ENCODE data around the gene DLX2. TPM values are rescaled to one million over a fixed set of nuclear protein-coding genes. Genes with fewer than 3 reads are reported as not detected.

Gene DLX2
- total and polyA plus RNA-seq, 2 of the 13 experiments (the other 11 are each of a cell fraction or from before 2014, with no cell fraction given) = 0.07 to 0.15 TPM

DNA sequence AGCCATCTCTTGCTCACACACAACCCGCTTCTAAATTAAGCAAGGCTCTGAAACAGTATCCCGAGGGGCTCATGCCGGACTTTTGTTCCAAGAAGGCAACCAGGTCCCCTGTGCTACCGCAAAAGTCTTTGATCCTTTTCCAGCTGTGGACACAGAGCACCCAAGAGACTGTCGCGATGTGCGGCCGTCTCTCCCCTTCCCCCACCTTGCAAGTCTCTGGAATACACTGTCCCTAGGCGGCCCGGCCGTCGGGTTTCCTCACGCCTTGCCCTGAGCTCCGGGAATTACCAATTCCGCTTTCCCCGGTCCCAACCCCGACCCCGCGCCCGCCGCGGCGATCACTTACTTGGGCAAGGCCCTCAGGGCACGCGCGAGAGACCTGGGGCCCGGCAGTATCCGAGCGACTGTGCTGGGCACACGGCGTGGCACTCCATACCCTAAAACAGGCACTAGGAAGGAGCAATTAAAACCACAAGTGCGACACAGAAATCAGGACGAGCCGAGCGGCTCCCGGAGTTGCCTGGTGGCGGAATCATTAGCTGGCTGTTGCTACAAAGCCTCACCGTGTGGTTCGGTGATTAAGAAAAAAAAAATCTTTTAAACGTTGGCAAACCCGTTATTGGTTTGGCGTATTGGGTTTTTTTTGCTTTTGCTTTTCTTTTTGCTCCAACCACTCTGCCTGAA is 19.6 kb downstream of the DLX2 start (continued):
- TF ChIP-seq EEA1 (CRISPR knock-in tag; IDR thresholded peaks at IDR 0.05; ENCODE audit: borderline replicate concordance) (no peak), ZFP36L1 (CRISPR knock-in tag; IDR thresholded peaks at IDR 0.05) (no peak), ZNF615 (CRISPR knock-in tag; IDR thresholded peaks at IDR 0.05; ENCODE audit: borderline replicate concordance) (no peak), TSC22D2 (CRISPR knock-in tag; IDR thresholded peaks at IDR 0.05; ENCODE audit: borderline replicate concordance) (no peak), SP5 (CRISPR knock-in tag; IDR thresholded peaks at IDR 0.05; ENCODE audit: borderline replicate concordance, low read depth) (no peak), FOXO1 (CRISPR knock-in tag; IDR thresholded peaks at IDR 0.05) (no peak), TOE1 (CRISPR knock-in tag; IDR thresholded peaks at IDR 0.05) (no peak), BORCS8-MEF2B (CRISPR knock-in tag; IDR thresholded peaks at IDR 0.05) (no peak), SMARCE1 (IDR thresholded peaks at IDR 0.05; ENCODE audit: borderline replicate concordance) (no peak), RFX3 (CRISPR knock-in tag; IDR thresholded peaks at IDR 0.05) (no peak), NBN (conservative IDR thresholded peaks at IDR 0.05) (no peak), CBFB (CRISPR knock-in tag; IDR thresholded peaks at IDR 0.05) (no peak), HOXA7 (CRISPR knock-in tag; IDR thresholded peaks at IDR 0.05) (no peak), HNRNPLL (IDR thresholded peaks at IDR 0.05; ENCODE audit: low read depth, low read length, poor library complexity, severe bottlenecking) (peak; percentile 35), NFIB (CRISPR knock-in tag; IDR thresholded peaks at IDR 0.05; ENCODE audit: borderline replicate concordance) (no peak), ERF (CRISPR knock-in tag; IDR thresholded peaks at IDR 0.05) (no peak), POGZ (CRISPR knock-in tag; IDR thresholded peaks at IDR 0.05) (no peak)
- TF ChIP-seq, protein P1, sequence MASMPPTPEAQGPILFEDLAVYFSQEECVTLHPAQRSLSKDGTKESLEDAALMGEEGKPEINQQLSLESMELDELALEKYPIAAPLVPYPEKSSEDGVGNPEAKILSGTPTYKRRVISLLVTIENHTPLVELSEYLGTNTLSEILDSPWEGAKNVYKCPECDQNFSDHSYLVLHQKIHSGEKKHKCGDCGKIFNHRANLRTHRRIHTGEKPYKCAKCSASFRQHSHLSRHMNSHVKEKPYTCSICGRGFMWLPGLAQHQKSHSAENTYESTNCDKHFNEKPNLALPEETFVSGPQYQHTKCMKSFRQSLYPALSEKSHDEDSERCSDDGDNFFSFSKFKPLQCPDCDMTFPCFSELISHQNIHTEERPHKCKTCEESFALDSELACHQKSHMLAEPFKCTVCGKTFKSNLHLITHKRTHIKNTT (CRISPR knock-in tag; IDR thresholded peaks at IDR 0.05) = no peak
- TF ChIP-seq, protein P2, sequence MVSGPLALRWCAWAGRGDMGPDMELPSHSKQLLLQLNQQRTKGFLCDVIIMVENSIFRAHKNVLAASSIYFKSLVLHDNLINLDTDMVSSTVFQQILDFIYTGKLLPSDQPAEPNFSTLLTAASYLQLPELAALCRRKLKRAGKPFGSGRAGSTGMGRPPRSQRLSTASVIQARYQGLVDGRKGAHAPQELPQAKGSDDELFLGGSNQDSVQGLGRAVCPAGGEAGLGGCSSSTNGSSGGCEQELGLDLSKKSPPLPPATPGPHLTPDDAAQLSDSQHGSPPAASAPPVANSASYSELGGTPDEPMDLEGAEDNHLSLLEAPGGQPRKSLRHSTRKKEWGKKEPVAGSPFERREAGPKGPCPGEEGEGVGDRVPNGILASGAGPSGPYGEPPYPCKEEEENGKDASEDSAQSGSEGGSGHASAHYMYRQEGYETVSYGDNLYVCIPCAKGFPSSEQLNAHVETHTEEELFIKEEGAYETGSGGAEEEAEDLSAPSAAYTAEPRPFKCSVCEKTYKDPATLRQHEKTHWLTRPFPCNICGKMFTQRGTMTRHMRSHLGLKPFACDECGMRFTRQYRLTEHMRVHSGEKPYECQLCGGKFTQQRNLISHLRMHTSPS (CRISPR knock-in tag; IDR thresholded peaks at IDR 0.05; ENCODE audit: low read depth) = no peak
- TF ChIP-seq, protein P3, sequence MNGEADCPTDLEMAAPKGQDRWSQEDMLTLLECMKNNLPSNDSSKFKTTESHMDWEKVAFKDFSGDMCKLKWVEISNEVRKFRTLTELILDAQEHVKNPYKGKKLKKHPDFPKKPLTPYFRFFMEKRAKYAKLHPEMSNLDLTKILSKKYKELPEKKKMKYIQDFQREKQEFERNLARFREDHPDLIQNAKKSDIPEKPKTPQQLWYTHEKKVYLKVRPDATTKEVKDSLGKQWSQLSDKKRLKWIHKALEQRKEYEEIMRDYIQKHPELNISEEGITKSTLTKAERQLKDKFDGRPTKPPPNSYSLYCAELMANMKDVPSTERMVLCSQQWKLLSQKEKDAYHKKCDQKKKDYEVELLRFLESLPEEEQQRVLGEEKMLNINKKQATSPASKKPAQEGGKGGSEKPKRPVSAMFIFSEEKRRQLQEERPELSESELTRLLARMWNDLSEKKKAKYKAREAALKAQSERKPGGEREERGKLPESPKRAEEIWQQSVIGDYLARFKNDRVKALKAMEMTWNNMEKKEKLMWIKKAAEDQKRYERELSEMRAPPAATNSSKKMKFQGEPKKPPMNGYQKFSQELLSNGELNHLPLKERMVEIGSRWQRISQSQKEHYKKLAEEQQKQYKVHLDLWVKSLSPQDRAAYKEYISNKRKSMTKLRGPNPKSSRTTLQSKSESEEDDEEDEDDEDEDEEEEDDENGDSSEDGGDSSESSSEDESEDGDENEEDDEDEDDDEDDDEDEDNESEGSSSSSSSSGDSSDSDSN (CRISPR knock-in tag; IDR thresholded peaks at IDR 0.05) = peak; percentile 45; the same call in 1 of the 2 replicates
- TF ChIP-seq, protein P4, sequence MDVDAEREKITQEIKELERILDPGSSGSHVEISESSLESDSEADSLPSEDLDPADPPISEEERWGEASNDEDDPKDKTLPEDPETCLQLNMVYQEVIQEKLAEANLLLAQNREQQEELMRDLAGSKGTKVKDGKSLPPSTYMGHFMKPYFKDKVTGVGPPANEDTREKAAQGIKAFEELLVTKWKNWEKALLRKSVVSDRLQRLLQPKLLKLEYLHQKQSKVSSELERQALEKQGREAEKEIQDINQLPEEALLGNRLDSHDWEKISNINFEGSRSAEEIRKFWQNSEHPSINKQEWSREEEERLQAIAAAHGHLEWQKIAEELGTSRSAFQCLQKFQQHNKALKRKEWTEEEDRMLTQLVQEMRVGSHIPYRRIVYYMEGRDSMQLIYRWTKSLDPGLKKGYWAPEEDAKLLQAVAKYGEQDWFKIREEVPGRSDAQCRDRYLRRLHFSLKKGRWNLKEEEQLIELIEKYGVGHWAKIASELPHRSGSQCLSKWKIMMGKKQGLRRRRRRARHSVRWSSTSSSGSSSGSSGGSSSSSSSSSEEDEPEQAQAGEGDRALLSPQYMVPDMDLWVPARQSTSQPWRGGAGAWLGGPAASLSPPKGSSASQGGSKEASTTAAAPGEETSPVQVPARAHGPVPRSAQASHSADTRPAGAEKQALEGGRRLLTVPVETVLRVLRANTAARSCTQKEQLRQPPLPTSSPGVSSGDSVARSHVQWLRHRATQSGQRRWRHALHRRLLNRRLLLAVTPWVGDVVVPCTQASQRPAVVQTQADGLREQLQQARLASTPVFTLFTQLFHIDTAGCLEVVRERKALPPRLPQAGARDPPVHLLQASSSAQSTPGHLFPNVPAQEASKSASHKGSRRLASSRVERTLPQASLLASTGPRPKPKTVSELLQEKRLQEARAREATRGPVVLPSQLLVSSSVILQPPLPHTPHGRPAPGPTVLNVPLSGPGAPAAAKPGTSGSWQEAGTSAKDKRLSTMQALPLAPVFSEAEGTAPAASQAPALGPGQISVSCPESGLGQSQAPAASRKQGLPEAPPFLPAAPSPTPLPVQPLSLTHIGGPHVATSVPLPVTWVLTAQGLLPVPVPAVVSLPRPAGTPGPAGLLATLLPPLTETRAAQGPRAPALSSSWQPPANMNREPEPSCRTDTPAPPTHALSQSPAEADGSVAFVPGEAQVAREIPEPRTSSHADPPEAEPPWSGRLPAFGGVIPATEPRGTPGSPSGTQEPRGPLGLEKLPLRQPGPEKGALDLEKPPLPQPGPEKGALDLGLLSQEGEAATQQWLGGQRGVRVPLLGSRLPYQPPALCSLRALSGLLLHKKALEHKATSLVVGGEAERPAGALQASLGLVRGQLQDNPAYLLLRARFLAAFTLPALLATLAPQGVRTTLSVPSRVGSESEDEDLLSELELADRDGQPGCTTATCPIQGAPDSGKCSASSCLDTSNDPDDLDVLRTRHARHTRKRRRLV (CRISPR knock-in tag; IDR thresholded peaks at IDR 0.05) = no peak
